Activated CD4-positive, CD25-positive, alpha-beta regulatory T cell treated with anti-CD3 and anti-CD28 coated beads, Interleukin-2, amount 50 U/mL, for 16 hours (primary cell): ENCODE data around the gene SRR.

Source experiments
- DNase-seq: peaks from one replicate; pipeline ENCODE4 v3.0.0-alpha.2; 2020; ENCODE audit warnings: low read depth, low spot score

Gene SRR

GRCh38 chr17:2343421-2343820 is 39.7 kb downstream of the SRR start:
- DNase-seq: no peak

- DNase-seq: no peak
Measured at GRCh38 chr17:2344528-2344927, 40.8 kb downstream of the SRR start.

DNA sequence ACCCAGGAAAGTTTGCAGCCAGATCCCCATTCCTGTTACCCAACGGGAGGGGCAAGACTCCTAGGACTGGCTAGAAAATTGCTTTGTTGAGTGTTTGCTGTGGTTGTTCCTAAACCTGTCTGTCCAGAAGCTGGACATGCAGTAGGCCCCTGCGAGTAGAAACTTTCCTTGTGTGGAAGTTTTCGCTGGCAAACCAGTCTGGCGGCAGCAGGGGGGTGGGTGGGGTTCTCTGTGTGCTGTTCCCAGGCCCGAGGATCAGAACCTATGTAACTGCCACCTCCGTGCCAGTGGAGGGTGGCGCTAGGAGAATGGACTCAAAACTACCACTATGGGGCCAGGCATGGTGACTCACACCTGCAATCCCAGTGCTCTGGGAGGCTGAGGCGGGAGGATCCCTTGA is 42.7 kb downstream of the SRR start:
- DNase-seq: no peak

DNA sequence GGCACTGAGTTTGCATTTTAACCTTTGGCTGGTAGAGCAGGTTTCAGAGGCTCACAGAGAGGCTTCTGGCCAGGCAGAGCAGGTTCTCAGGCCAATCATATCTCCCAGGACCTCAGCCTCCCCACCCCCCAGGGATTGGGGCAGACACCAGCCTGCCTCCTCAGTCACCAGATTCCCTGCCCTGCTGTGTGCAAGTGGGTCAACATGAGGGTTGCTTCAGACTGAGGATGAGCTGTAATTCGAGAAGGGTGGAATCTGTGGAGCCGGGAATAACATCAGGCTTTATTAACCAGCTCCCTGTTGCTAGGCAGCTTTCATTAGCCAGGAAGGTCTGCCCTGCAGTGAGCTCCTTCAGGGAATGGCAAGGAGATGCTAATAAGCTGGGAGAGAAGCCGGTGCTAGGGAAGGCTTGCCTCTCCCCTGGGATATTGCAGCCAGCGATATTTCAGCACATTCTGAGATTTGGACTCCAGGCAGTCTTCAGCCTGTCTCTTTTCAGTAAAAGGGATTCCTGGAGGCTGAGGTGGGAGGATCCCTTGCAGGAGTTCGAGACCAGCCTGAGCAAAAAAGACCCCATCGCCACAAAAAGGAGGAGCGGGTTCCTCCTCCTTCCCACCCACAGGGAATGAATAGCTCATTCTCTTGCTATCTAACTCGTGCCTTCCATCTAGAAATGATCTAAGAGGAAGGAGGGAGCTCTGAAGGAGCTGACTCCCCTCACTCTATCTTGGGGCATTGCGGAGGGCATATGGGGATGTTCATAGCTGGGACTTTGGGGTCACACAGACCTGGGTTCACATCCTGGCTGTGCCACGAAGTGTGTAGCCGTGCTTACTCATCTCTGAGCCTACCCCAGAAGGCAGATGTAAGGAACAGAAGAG is 44.3 kb downstream of the SRR start:
- no peak for DNase-seq

DNA sequence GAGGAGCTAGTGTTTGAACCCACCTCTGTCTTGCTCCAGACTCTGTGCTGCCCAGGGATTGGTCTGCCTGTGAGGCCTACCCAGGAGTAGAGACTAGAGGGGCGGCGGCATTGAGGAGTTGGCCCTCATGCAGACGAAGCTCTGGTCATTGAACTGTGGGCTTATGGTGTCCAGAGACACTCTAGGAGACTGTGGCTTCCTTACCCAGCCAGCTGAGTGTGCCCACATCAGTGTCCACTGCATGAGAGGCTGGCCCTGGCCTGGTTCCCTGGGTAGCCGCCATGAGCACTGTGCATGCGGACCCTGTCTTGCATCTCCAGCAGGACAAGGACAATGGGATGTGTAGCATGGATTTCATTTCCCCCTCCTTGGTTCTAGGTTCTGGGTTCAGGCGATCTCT is 47.5 kb downstream of the SRR start:
- DNase-seq: no peak

DNA sequence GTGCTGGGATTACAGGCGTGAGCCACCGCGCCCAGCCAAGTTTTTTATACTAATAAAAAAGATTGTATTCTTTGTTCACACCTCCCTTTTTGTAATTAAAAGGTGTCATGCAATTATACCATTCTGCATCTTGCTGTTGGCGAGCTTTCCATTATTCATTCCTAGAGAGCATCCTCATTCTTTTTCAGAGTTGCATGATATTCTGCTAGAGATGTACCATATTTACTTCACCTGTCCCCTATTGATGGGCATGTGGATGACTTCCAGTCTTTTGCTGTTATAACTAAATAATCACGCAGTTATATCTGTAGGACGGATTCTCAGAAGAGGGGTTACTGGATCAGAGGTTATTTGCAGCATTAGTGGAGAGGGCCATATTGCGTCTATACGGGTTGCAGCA is 50.6 kb downstream of the SRR start:
- DNase-seq: no peak

GRCh38 chr17:2357237-2357636 is 53.5 kb downstream of the SRR start:
- DNase-seq: no peak

- no peak for DNase-seq
Measured at GRCh38 chr17:2357931-2358434, 54.2 kb downstream of the SRR start.

DNA sequence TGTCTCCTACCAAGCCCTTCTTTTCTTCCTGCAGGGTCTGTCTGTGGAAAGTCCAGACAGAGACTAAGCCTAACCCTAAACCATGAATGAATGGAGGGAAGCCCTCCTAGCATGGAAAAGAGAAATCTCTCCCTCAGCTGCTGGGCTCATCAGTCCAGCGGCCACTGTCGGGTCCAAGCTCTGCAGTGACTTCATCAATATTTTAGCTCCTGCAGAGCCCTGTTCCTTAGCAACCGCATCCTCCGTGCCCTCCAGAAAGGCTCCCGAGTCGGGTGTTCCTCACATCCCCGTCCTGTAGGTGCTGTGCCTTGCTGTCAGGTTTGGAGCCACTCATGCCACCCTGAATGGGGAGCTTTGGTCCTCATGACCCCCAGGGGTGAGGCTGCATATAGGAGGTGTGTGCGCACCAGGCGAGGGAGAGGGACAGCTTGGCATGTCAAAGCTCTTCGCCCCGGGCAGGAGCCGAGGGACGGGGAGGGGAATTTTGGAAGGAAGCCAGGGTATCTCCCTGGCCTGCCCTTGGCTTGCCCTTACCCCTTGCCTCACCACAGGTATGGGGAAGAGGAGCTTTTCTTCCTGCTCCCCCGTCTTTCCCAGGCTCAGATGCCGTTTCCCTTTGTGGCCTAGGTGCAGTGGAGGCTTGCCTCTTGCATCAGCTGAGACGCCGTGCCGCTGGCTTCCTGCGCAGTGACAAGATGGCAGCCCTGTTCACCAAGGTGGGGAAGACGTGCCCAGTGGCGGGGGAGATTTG is 57.4 kb downstream of the SRR start:
- no peak for DNase-seq

- DNase-seq: no peak
Measured at GRCh38 chr17:2362016-2362415, 58.3 kb downstream of the SRR start.

GRCh38 chr17:2362416-2362815 is 58.7 kb downstream of the SRR start:
- no peak for DNase-seq

DNA sequence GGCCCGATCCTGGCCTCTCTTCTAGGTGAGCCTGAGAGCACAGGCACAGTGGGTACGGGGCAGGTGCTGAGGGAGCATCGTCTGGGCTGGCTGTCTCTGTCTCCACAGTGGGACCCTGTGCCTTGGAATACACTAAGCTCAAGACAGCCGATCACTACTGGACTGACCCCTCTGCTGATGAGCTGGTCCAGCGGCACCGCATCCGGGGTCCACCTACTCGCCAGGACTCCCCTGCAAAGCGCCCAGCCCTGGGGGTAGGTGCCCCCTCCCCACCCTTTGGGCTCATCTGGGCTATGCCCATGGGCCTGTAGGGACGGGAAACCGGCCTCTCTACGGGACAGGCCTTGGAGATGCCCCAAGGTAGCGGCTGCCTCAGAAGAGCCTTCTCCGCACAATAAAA is 59.1 kb downstream of the SRR start:
- no peak for DNase-seq

DNA sequence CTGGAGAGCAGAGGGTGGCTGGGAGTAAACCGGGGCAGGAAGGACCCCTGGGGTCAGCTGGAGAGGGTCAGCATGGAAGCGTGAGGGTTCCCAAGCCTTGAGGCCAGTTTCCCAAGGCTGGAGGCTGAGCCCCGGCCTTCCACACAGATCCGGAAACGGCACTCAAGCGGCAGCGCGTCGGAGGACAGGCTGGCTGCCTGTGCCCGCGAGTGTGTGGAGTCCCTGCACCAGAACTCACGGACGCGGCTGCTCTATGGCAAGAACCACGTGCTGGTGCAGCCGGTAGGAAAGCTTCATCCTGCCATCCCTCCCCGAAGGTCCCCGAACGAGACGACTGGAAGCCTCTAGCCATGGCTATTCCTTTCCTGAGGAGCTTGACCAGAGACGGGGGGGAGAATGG is 59.6 kb downstream of the SRR start:
- DNase-seq: no peak

GRCh38 chr17:2363851-2364762 is 60.4 kb downstream of the SRR start:
- DNase-seq: no peak

DNA sequence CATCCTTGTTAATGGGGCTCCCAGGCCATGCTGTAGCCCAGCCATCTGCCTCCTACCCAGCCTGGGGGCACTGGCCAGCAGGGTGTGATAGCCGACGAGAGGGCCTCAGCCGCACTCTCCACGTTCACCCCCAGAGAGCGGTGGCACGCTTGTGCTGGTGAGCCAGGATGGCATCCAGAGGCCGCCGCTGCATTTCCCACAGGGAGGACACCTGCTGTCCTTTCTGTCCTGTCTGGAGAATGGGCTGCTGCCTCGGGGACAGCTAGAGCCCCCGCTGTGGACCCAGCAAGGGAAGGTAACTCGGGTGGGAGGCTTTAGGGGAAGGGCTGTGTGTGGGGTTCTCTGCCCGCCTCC is 61.0 kb downstream of the SRR start:
- no peak for DNase-seq

- no peak for DNase-seq
Measured at GRCh38 chr17:2365132-2365531, 61.4 kb downstream of the SRR start.

- no peak for DNase-seq
Measured at GRCh38 chr17:2366747-2367494, 63.2 kb downstream of the SRR start.

GRCh38 chr17:2368359-2368758 is 64.6 kb downstream of the SRR start:
- no peak for DNase-seq

DNA sequence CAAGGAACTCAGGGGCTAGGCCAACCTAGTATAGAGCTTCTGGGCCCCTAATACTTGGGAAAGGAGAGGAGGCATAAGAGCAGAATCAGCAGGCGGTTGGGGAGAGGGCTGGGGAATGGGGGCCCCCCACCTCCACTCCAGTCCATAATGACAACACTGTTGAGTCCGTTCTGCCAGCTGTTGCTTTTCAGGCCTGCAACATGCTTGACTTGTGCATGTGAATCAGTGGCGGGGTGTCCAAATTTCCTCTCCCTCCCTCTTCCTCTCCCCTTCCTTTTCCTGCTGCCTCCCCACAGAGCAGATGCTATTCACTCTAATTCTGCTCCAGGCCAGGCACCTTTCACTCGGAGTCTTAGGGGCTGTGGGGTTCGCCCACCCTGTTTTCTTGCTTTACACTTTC is 65.3 kb downstream of the SRR start:
- DNase-seq: no peak

- DNase-seq: no peak
Measured at GRCh38 chr17:2369551-2370210, 65.9 kb downstream of the SRR start.

- no peak for DNase-seq
Measured at GRCh38 chr17:2370211-2370589, 66.5 kb downstream of the SRR start.
